ENCODE results near the gene ME2.
"Not testable (repeated sequence)": the region's sequence is repeated elsewhere in the genome, so short reads cannot be mapped to it uniquely, and the experiment has no call there.

Gene ME2

GRCh38 chr18:50880944-50881343 lies 2.0 kb downstream of the ME2 start:
- not testable (repeated sequence) for H3K4me1 ChIP-seq (ENCODE audit: insufficient read depth, low read length); H3K9me3 ChIP-seq (ENCODE audit: insufficient read depth, low read depth, low read length); H3K27ac ChIP-seq (ENCODE audit: low read depth, low read length); H3K36me3 ChIP-seq (ENCODE audit: insufficient read depth, low read length); H3K9ac ChIP-seq (ENCODE audit: low read depth, low read length); H3K27me3 ChIP-seq (ENCODE audit: insufficient read depth, low read length)
- WGBS, result 93% methylated on average over 9 of the region's 9 CpGs
- H3K4me3 ChIP-seq (ENCODE audit: low read length), result peak overlapping the region; percentile 99

- Histone ChIP-seq H3K9ac (ENCODE audit: low read depth, low read length) (no peak overlapping the region), H3K27ac (ENCODE audit: low read depth, low read length) (no peak overlapping the region), H3K36me3 (ENCODE audit: insufficient read depth, low read length) (peaks cover 19% of the 10 kb centered on the region), H3K4me3 (ENCODE audit: low read length) (no peak overlapping the region), H3K9me3 (ENCODE audit: insufficient read depth, low read depth, low read length) (peaks cover 15% of the 10 kb centered on the region), H3K27me3 (ENCODE audit: insufficient read depth, low read length) (no peaks in the 10 kb centered on the region), H3K4me1 (ENCODE audit: insufficient read depth, low read length) (no peaks in the 10 kb centered on the region)
- 99% methylated on average over 6 of the region's 7 CpGs for WGBS
Measured at GRCh38 chr18:50886929-50887328, 8.0 kb downstream of the ME2 start.

GRCh38 chr18:50895350-50896045 lies 16.6 kb downstream of the ME2 start:
- 88% methylated on average over 4 of the region's 4 CpGs for WGBS
- H3K27ac ChIP-seq (ENCODE audit: low read depth, low read length), result no peak overlapping the region
- peaks cover 5% of the 10 kb centered on the region; the same call in 1 of the 2 replicates for H3K4me1 ChIP-seq (ENCODE audit: insufficient read depth, low read length)
- H3K9ac ChIP-seq (ENCODE audit: low read depth, low read length), result no peak overlapping the region
- no peak overlapping the region for H3K4me3 ChIP-seq (ENCODE audit: low read length)
- H3K27me3 ChIP-seq (ENCODE audit: insufficient read depth, low read length), result no peaks in the 10 kb centered on the region
- H3K36me3 ChIP-seq (ENCODE audit: insufficient read depth, low read length), result peaks cover 42% of the 10 kb centered on the region
- H3K9me3 ChIP-seq (ENCODE audit: insufficient read depth, low read depth, low read length), result peaks cover 13% of the 10 kb centered on the region; the same call in 1 of the 2 replicates

- H3K4me3 ChIP-seq (ENCODE audit: low read length), result no peak overlapping the region
- WGBS, result 100% methylated on average over 1 of the region's 1 CpG
- H3K27me3 ChIP-seq (ENCODE audit: insufficient read depth, low read length), result no peaks in the 10 kb centered on the region
- peaks cover 13% of the 10 kb centered on the region; the same call in 1 of the 2 replicates for H3K9me3 ChIP-seq (ENCODE audit: insufficient read depth, low read depth, low read length)
- H3K27ac ChIP-seq (ENCODE audit: low read depth, low read length), result no peak overlapping the region
- peaks cover 5% of the 10 kb centered on the region; the same call in 1 of the 2 replicates for H3K4me1 ChIP-seq (ENCODE audit: insufficient read depth, low read length)
- peaks cover 45% of the 10 kb centered on the region for H3K36me3 ChIP-seq (ENCODE audit: insufficient read depth, low read length)
- no peak overlapping the region for H3K9ac ChIP-seq (ENCODE audit: low read depth, low read length)
Measured at GRCh38 chr18:50896093-50896492, 17.2 kb downstream of the ME2 start.

- Histone ChIP-seq H3K4me1 (ENCODE audit: insufficient read depth, low read length) (peaks cover 10% of the 10 kb centered on the region; the same call in 1 of the 2 replicates), H3K9me3 (ENCODE audit: insufficient read depth, low read depth, low read length) (peaks cover 13% of the 10 kb centered on the region; the same call in 1 of the 2 replicates), H3K36me3 (ENCODE audit: insufficient read depth, low read length) (peaks cover 57% of the 10 kb centered on the region), H3K4me3 (ENCODE audit: low read length) (no peak overlapping the region), H3K27ac (ENCODE audit: low read depth, low read length) (no peak overlapping the region), H3K27me3 (ENCODE audit: insufficient read depth, low read length) (no peaks in the 10 kb centered on the region), H3K9ac (ENCODE audit: low read depth, low read length) (no peak overlapping the region)
- 93% methylated on average over 2 of the region's 2 CpGs for WGBS
Measured at GRCh38 chr18:50898919-50899318, 20.0 kb downstream of the ME2 start.

GRCh38 chr18:50902797-50903196 lies 23.9 kb downstream of the ME2 start:
- Histone ChIP-seq H3K27ac (ENCODE audit: low read depth, low read length) (no peak overlapping the region), H3K36me3 (ENCODE audit: insufficient read depth, low read length) (peaks cover 63% of the 10 kb centered on the region), H3K4me3 (ENCODE audit: low read length) (no peak overlapping the region), H3K4me1 (ENCODE audit: insufficient read depth, low read length) (peaks cover 4% of the 10 kb centered on the region; the same call in 1 of the 2 replicates), H3K27me3 (ENCODE audit: insufficient read depth, low read length) (no peaks in the 10 kb centered on the region), H3K9me3 (ENCODE audit: insufficient read depth, low read depth, low read length) (peaks cover 22% of the 10 kb centered on the region), H3K9ac (ENCODE audit: low read depth, low read length) (no peak overlapping the region)
- WGBS, result 80% methylated on average over 1 of the region's 1 CpG

- 98% methylated on average over 2 of the region's 2 CpGs for WGBS
- no peak overlapping the region for H3K4me3 ChIP-seq (ENCODE audit: low read length)
- no peak overlapping the region for H3K9ac ChIP-seq (ENCODE audit: low read depth, low read length)
- peaks cover 62% of the 10 kb centered on the region for H3K36me3 ChIP-seq (ENCODE audit: insufficient read depth, low read length)
- no peaks in the 10 kb centered on the region for H3K27me3 ChIP-seq (ENCODE audit: insufficient read depth, low read length)
- 0 out of 2 replicates have a peak, but pooled peaks cover 2% of the 10 kb centered on the region for H3K4me1 ChIP-seq (ENCODE audit: insufficient read depth, low read length)
- H3K9me3 ChIP-seq (ENCODE audit: insufficient read depth, low read depth, low read length), result peaks cover 9% of the 10 kb centered on the region
- H3K27ac ChIP-seq (ENCODE audit: low read depth, low read length), result no peak overlapping the region
Measured at GRCh38 chr18:50906843-50907242, 27.9 kb downstream of the ME2 start.

- H3K9me3 ChIP-seq (ENCODE audit: insufficient read depth, low read depth, low read length), result peaks cover 9% of the 10 kb centered on the region
- 95% methylated on average over 1 of the region's 1 CpG for WGBS
Measured at GRCh38 chr18:50909261-50909660, 30.3 kb downstream of the ME2 start.

GRCh38 chr18:50911006-50911405 lies 32.1 kb downstream of the ME2 start:
- H3K27me3 ChIP-seq (ENCODE audit: insufficient read depth, low read length), result no peaks in the 10 kb centered on the region
- no peak overlapping the region for H3K4me3 ChIP-seq (ENCODE audit: low read length)
- H3K27ac ChIP-seq (ENCODE audit: low read depth, low read length), result no peak overlapping the region
- no peak overlapping the region for H3K9ac ChIP-seq (ENCODE audit: low read depth, low read length)
- peaks cover 5% of the 10 kb centered on the region for H3K9me3 ChIP-seq (ENCODE audit: insufficient read depth, low read depth, low read length)
- H3K36me3 ChIP-seq (ENCODE audit: insufficient read depth, low read length), result peaks cover 69% of the 10 kb centered on the region
- no peaks in the 10 kb centered on the region for H3K4me1 ChIP-seq (ENCODE audit: insufficient read depth, low read length)
- no CpG with 5 or more reads among the region's 1 CpG for WGBS

More at GRCh38 chr18:50909261-50909660, 30.3 kb downstream of the ME2 start:
- Histone ChIP-seq H3K4me3 (ENCODE audit: low read length) (no peak overlapping the region), H3K4me1 (ENCODE audit: insufficient read depth, low read length) (no peaks in the 10 kb centered on the region), H3K9ac (ENCODE audit: low read depth, low read length) (no peak overlapping the region), H3K27ac (ENCODE audit: low read depth, low read length) (no peak overlapping the region), H3K36me3 (ENCODE audit: insufficient read depth, low read length) (peaks cover 77% of the 10 kb centered on the region), H3K27me3 (ENCODE audit: insufficient read depth, low read length) (no peaks in the 10 kb centered on the region)

GRCh38 chr18:50917021-50917420 lies 38.1 kb downstream of the ME2 start:
- peaks cover 69% of the 10 kb centered on the region for H3K36me3 ChIP-seq (ENCODE audit: insufficient read depth, low read length)
- H3K4me3 ChIP-seq (ENCODE audit: low read length), result no peak overlapping the region
- no peaks in the 10 kb centered on the region for H3K9me3 ChIP-seq (ENCODE audit: insufficient read depth, low read depth, low read length)
- H3K27me3 ChIP-seq (ENCODE audit: insufficient read depth, low read length), result no peaks in the 10 kb centered on the region
- WGBS, result no CpG with 5 or more reads among the region's 1 CpG
- H3K27ac ChIP-seq (ENCODE audit: low read depth, low read length), result no peak overlapping the region
- H3K9ac ChIP-seq (ENCODE audit: low read depth, low read length), result no peak overlapping the region
- no peaks in the 10 kb centered on the region for H3K4me1 ChIP-seq (ENCODE audit: insufficient read depth, low read length)

GRCh38 chr18:50918153-50918552 lies 39.2 kb downstream of the ME2 start:
- peaks cover 72% of the 10 kb centered on the region for H3K36me3 ChIP-seq (ENCODE audit: insufficient read depth, low read length)
- H3K4me1 ChIP-seq (ENCODE audit: insufficient read depth, low read length), result no peaks in the 10 kb centered on the region

More at GRCh38 chr18:50918153-50918552, 39.2 kb downstream of the ME2 start:
- 95% methylated on average over 5 of the region's 5 CpGs for WGBS
- H3K27me3 ChIP-seq (ENCODE audit: insufficient read depth, low read length), result no peaks in the 10 kb centered on the region
- H3K9ac ChIP-seq (ENCODE audit: low read depth, low read length), result no peak overlapping the region
- no peak overlapping the region for H3K27ac ChIP-seq (ENCODE audit: low read depth, low read length)
- no peaks in the 10 kb centered on the region for H3K9me3 ChIP-seq (ENCODE audit: insufficient read depth, low read depth, low read length)
- H3K4me3 ChIP-seq (ENCODE audit: low read length), result no peak overlapping the region
